Measurements from ENCODE around the gene DR1.

DR1 gene

DNA sequence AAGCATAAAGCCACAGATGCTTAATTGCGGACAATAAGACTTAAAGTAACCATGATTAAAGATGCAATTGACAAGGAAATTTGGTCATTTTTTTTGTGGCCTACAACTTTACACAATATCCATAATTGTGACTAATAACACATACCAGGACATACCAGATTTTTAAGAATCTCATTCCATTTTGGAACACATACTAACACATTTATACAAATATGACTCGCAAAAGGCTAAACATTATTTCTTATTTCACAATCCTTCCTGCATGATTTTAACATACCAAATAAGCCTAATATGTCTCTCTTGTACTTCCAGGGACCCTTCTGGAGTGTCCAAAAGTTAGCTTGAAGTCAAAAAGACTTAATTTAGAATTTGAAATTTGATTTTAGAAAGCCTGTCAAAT is 48.8 kb downstream of the DR1 start:
- no peak overlapping the region for H3K4me3 ChIP-seq (ENCODE audit: low read depth, low read length)
- H3K9me3 ChIP-seq (ENCODE audit: control insufficient read depth, low read length) = no peaks in the 10 kb centered on the region
- no peak overlapping the region for H3K27ac ChIP-seq
- H3K9ac ChIP-seq = no peak overlapping the region
- H3K36me3 ChIP-seq (ENCODE audit: control insufficient read depth, insufficient read depth, low read length) = no peaks in the 10 kb centered on the region
- H3K4me1 ChIP-seq = no peaks in the 10 kb centered on the region
- TF ChIP-seq, protein P1, sequence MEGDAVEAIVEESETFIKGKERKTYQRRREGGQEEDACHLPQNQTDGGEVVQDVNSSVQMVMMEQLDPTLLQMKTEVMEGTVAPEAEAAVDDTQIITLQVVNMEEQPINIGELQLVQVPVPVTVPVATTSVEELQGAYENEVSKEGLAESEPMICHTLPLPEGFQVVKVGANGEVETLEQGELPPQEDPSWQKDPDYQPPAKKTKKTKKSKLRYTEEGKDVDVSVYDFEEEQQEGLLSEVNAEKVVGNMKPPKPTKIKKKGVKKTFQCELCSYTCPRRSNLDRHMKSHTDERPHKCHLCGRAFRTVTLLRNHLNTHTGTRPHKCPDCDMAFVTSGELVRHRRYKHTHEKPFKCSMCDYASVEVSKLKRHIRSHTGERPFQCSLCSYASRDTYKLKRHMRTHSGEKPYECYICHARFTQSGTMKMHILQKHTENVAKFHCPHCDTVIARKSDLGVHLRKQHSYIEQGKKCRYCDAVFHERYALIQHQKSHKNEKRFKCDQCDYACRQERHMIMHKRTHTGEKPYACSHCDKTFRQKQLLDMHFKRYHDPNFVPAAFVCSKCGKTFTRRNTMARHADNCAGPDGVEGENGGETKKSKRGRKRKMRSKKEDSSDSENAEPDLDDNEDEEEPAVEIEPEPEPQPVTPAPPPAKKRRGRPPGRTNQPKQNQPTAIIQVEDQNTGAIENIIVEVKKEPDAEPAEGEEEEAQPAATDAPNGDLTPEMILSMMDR (IDR thresholded peaks at IDR 0.05) = no peak
- no peak overlapping the region for H3K4me2 ChIP-seq (ENCODE audit: low read length)
- H3K79me2 ChIP-seq = no peaks in the 10 kb centered on the region
- no peak overlapping the region for H2AFZ ChIP-seq
- H3K27me3 ChIP-seq (ENCODE audit: control insufficient read depth, insufficient read depth, low read length) = no peaks in the 10 kb centered on the region

DNA sequence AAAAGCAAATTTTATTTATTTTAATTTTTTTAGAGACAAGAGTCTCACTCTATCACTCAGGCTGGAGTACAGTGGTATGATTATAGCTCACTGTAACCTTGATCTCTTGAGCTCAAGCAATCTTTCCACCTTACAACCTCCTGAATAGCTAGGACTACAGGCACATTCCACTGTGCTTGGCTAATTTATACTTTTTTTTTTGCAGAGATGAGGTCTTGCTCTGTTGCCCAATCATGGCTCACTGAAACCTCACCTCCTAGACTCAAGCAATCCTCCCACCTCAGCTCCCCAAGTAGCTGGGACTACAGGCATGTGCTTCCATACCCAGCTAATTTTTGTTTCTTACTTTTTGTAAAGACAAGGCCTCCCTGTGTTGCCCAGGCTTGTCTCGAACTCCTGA is 49.5 kb downstream of the DR1 start:
- no peak overlapping the region for H3K9ac ChIP-seq
- no peak overlapping the region for H2AFZ ChIP-seq
- no peaks in the 10 kb centered on the region for H3K36me3 ChIP-seq (ENCODE audit: control insufficient read depth, insufficient read depth, low read length)
- no peaks in the 10 kb centered on the region for H3K4me1 ChIP-seq
- H3K27ac ChIP-seq = no peak overlapping the region
- no peak overlapping the region for H3K4me2 ChIP-seq (ENCODE audit: low read length)
- no peak overlapping the region for H3K4me3 ChIP-seq (ENCODE audit: low read depth, low read length)
- no peaks in the 10 kb centered on the region for H3K9me3 ChIP-seq (ENCODE audit: control insufficient read depth, low read length)
- no peaks in the 10 kb centered on the region for H3K27me3 ChIP-seq (ENCODE audit: control insufficient read depth, insufficient read depth, low read length)
- TF ChIP-seq, protein P1 (IDR thresholded peaks at IDR 0.05) = no peak
- no peaks in the 10 kb centered on the region for H3K79me2 ChIP-seq

DNA sequence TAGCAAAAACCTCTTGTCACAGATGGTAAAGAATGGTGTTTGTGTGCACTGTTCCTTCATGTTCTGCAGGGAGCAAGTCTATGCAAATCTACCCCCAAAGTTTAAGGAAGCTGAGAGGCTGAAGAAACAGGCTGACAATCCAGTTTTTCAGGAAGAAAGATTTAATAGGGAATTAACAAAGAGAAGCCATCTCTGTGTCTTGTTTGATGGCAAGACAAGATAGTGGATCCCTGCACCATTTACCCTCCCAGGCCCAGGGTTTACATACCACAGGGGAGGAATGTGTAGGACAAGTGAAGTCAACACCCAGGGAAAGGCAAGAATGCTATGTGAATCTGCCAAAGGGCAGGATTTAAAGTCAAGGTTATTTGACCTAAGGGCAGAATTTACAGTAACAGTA is 54.1 kb downstream of the DR1 start:
- TF ChIP-seq, protein P1 (IDR thresholded peaks at IDR 0.05) = no peak
- Histone ChIP-seq H3K9ac (no peak overlapping the region), H3K79me2 (no peaks in the 10 kb centered on the region), H3K27me3 (ENCODE audit: control insufficient read depth, insufficient read depth, low read length) (no peaks in the 10 kb centered on the region), H3K9me3 (ENCODE audit: control insufficient read depth, low read length) (no peaks in the 10 kb centered on the region), H3K4me2 (ENCODE audit: low read length) (no peak overlapping the region), H3K27ac (no peak overlapping the region), H3K4me1 (no peaks in the 10 kb centered on the region), H3K36me3 (ENCODE audit: control insufficient read depth, insufficient read depth, low read length) (no peaks in the 10 kb centered on the region), H2AFZ (no peak overlapping the region), H3K4me3 (ENCODE audit: low read depth, low read length) (no peak overlapping the region)

DNA sequence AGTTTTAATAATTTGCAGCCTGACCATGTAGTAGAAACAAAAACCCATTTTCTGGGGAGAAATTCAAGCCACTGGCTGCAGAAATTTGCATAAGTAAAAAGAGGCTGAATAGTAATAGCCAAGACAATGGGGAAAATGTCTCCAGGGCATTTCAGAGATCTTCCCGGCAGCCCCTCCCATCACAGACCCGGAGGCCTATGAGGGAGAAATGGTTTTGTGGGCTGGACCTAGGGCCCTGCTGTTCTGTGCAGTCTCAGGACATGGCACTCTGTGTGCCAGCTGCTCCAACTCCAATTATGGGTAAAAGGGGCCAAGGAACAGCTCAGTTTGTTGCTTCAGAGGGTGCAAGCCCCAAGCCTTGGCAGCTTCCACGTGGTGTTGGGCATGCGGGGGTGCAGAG is 62.5 kb downstream of the DR1 start:
- Histone ChIP-seq H3K4me3 (ENCODE audit: low read depth, low read length) (no peak overlapping the region), H3K4me2 (ENCODE audit: low read length) (no peak overlapping the region)
- TF ChIP-seq, protein P1 (IDR thresholded peaks at IDR 0.05) = no peak

DNA sequence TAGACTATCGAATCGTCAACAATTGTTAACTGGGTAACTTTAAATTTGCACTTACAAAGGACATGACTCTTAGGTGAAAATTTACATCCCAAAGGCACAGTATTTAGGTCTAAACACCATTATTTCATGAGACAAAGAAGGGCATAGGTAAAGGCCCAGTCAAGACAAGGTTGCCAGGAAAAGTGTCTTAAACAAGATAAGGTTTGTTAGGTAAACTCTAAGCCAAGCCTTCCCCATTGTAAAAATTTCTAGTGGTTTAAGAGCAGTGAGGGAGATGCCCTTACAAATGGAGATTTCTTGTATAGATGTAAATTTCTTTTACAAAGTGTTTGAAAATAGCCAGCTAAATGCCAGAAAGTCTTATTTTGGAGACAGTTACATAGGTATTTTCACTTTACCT is 65.3 kb downstream of the DR1 start:
- Histone ChIP-seq H3K27ac (no peak overlapping the region), H3K4me3 (ENCODE audit: low read depth, low read length) (no peak overlapping the region), H3K36me3 (ENCODE audit: control insufficient read depth, insufficient read depth, low read length) (no peaks in the 10 kb centered on the region), H3K4me1 (no peaks in the 10 kb centered on the region), H3K9ac (no peak overlapping the region), H2AFZ (no peak overlapping the region), H3K9me3 (ENCODE audit: control insufficient read depth, low read length) (no peaks in the 10 kb centered on the region), H3K4me2 (ENCODE audit: low read length) (no peak overlapping the region), H3K79me2 (no peaks in the 10 kb centered on the region), H3K27me3 (ENCODE audit: control insufficient read depth, insufficient read depth, low read length) (no peaks in the 10 kb centered on the region)
- TF ChIP-seq, protein P1 (IDR thresholded peaks at IDR 0.05) = no peak

More for the DNA sequence above, 62.5 kb downstream of the DR1 start:
- Histone ChIP-seq H3K9ac (no peak overlapping the region), H3K79me2 (no peaks in the 10 kb centered on the region), H3K9me3 (ENCODE audit: control insufficient read depth, low read length) (no peaks in the 10 kb centered on the region), H3K36me3 (ENCODE audit: control insufficient read depth, insufficient read depth, low read length) (no peaks in the 10 kb centered on the region), H3K27me3 (ENCODE audit: control insufficient read depth, insufficient read depth, low read length) (no peaks in the 10 kb centered on the region), H3K4me1 (no peaks in the 10 kb centered on the region), H3K27ac (no peak overlapping the region), H2AFZ (no peak overlapping the region)
